RWPE2 (cell line): ENCODE measurements around the gene SUPT20H.

ENCODE experiments used
- ATAC-seq: fragments of 200-7000 bp; cut with Tn5 transposase; 3 replicates; pipeline ENCODE4 v1.9.1; 2021; ENCODE audit warnings: low read depth
- DNase-seq: peaks from one replicate; pipeline ENCODE4 v3.0.0-alpha.2; 2020; ENCODE audit warnings: low spot score
- H3K27ac ChIP-seq: fragments of 450-650 bp; 2 replicates; pipeline ENCODE4 v1.5.1; 2017; ENCODE audit warnings: mild to moderate bottlenecking; ENCODE audit not compliant: poor library complexity, severe bottlenecking
- H3K27me3 ChIP-seq: fragments of 250-450 bp; sonication (Bioruptor Pico); 2 replicates; pipeline ENCODE4 v1.5.1; 2021; ENCODE audit warnings: mild to moderate bottlenecking, moderate library complexity; ENCODE audit not compliant: insufficient read depth, poor library complexity, severe bottlenecking
- H3K36me3 ChIP-seq: fragments of 250-450 bp; sonication (Bioruptor Pico); 2 replicates; pipeline ENCODE4 v1.5.1; 2020; ENCODE audit warnings: low read depth, mild to moderate bottlenecking, moderate library complexity
- H3K4me1 ChIP-seq: fragments of 250-450 bp; sonication (Bioruptor Pico); 2 replicates; pipeline ENCODE4 v1.5.1; 2021; ENCODE audit warnings: mild to moderate bottlenecking, moderate library complexity; ENCODE audit not compliant: insufficient read depth, poor library complexity, severe bottlenecking
- H3K4me3 ChIP-seq: fragments of 250-450 bp; sonication (Bioruptor Pico); 2 replicates; pipeline ENCODE4 v1.5.1; 2021; ENCODE audit warnings: mild to moderate bottlenecking, moderate library complexity; ENCODE audit not compliant: severe bottlenecking
- H3K9me3 ChIP-seq: fragments of 250-450 bp; sonication (Bioruptor Pico); 2 replicates; pipeline ENCODE4 v1.5.1; 2021; ENCODE audit warnings: mild to moderate bottlenecking, moderate library complexity; ENCODE audit not compliant: severe bottlenecking
- TF ChIP-seq, protein P1 (sequence below): fragments of 450-650 bp; IDR thresholded peaks from one replicate; pipeline ENCODE4 v1.5.1; 2017; ENCODE audit warnings: mild to moderate bottlenecking, moderate library complexity; ENCODE audit not compliant: poor library complexity, severe bottlenecking

Gene SUPT20H

DNA sequence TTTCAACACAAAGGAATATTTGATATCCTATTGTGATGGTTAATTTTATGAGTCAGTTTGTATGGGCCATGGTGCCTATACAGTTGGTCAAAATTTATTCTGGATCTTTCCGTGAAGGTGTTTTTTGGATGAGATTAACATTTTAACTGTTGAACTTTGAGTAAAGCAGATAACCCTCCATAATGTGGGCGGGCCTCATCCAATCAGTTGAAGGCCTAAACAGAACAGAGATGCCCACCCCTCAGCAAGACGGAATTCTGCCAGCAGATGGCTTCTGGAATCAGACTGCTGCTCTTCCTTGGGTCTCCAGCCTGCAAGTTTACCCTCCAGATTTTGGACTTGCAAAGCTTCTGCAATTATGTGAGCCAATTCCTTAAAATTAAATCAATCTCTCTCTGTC, 30.0 kb upstream of the SUPT20H start:
- no peak overlapping the region for H3K27ac ChIP-seq
- no peaks in the 10 kb centered on the region for H3K36me3 ChIP-seq
- no peaks in the 10 kb centered on the region for H3K9me3 ChIP-seq
- TF ChIP-seq, protein P1, sequence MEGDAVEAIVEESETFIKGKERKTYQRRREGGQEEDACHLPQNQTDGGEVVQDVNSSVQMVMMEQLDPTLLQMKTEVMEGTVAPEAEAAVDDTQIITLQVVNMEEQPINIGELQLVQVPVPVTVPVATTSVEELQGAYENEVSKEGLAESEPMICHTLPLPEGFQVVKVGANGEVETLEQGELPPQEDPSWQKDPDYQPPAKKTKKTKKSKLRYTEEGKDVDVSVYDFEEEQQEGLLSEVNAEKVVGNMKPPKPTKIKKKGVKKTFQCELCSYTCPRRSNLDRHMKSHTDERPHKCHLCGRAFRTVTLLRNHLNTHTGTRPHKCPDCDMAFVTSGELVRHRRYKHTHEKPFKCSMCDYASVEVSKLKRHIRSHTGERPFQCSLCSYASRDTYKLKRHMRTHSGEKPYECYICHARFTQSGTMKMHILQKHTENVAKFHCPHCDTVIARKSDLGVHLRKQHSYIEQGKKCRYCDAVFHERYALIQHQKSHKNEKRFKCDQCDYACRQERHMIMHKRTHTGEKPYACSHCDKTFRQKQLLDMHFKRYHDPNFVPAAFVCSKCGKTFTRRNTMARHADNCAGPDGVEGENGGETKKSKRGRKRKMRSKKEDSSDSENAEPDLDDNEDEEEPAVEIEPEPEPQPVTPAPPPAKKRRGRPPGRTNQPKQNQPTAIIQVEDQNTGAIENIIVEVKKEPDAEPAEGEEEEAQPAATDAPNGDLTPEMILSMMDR = no peak
- DNase-seq = no peak
- no peak overlapping the region for H3K4me3 ChIP-seq
- no peaks in the 10 kb centered on the region for H3K27me3 ChIP-seq
- ATAC-seq = no peak
- no peaks in the 10 kb centered on the region for H3K4me1 ChIP-seq

DNA sequence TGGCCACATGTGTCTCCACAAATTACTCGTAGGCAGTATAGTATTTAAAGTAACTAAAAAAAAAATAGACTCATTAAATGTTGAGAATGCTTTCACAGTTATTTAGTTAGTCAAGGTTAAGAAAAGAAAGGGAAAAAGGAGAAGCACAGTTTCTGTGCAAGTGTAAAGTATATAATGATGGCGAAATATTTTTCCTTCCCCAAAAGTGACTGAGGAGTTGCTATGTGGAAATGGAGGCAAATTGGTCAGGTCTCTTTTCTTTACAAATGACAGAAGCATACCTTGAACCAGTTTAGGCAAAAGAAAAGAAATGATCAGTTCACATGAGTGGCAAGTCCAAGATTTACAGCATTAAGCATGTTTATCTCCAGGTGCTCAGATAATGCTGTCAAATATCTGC, 28.0 kb upstream of the SUPT20H start:
- H3K9me3 ChIP-seq = no peaks in the 10 kb centered on the region
- H3K27me3 ChIP-seq = no peaks in the 10 kb centered on the region
- ATAC-seq (no peak), DNase-seq (no peak)
- no peak overlapping the region for H3K27ac ChIP-seq
- H3K4me1 ChIP-seq = no peaks in the 10 kb centered on the region
- TF ChIP-seq, protein P1 = no peak
- no peak overlapping the region for H3K4me3 ChIP-seq
- no peaks in the 10 kb centered on the region for H3K36me3 ChIP-seq

DNA sequence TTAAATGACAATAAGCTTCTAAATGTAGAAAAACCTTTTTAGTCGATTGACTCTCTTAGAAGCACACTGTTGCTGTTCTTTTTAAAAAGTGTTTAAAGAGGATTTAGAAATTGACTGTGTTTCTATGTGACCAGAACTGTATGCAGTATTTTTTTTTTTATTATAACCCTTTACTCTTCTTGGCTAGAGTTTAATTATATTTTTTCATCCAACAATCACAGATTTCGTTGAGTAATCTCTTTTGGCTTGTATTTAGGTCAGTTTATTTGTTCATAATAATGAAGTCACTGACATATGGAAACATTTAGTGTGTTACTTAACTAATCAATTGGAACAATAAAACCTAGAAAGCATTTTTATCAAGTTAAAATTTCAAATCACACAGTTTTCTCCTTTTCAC, 26.1 kb upstream of the SUPT20H start:
- Histone ChIP-seq H3K4me1 (no peaks in the 10 kb centered on the region), H3K27ac (no peak overlapping the region), H3K27me3 (no peaks in the 10 kb centered on the region), H3K4me3 (no peak overlapping the region), H3K36me3 (no peaks in the 10 kb centered on the region), H3K9me3 (no peaks in the 10 kb centered on the region)
- ATAC-seq = no peak
- TF ChIP-seq, protein P1 = no peak
- DNase-seq = no peak

DNA sequence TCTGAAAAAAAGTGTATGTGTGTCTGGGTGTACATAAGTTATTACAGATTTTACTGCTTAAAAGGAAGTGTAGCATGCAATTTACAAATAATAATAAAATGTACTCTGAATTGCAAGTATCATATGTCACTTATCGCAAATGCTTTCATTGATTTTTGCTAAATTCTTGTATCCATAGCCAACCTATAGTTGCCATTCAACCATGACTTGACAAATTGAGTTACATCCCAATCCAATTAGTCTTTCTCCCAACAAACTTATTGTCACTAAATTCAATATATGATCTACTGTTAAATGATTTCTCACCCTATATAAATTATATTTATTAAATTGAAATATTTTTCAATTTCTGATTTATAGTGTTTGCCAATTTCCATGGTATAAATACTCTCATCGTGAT, 17.3 kb upstream of the SUPT20H start:
- H3K4me3 ChIP-seq = no peak overlapping the region
- ATAC-seq (no peak), DNase-seq (no peak)
- no peaks in the 10 kb centered on the region for H3K36me3 ChIP-seq
- TF ChIP-seq, protein P1 = no peak
- no peaks in the 10 kb centered on the region for H3K4me1 ChIP-seq
- no peak overlapping the region for H3K27ac ChIP-seq
- no peaks in the 10 kb centered on the region for H3K27me3 ChIP-seq
- no peaks in the 10 kb centered on the region for H3K9me3 ChIP-seq

DNA sequence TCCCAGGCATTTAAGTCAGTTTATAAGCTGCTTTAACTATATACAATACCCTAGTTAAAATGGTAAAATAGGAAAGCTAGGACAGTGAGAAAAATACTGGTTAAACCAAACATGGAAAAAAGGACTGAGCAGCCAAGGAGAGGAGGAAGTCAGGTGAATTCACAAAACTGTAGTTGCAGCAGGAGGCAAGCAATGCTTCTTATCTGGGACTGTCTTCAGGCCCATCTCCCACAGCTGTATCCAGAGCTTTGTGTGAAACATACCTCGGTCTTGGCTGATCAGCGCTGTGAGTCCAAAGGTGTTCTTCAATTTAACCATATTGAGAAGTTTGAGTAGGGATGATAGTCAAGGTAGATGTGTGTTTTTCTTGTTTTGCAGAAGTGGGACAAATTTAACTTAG, 15.7 kb upstream of the SUPT20H start:
- Histone ChIP-seq H3K36me3 (no peaks in the 10 kb centered on the region), H3K4me1 (no peaks in the 10 kb centered on the region), H3K9me3 (no peaks in the 10 kb centered on the region), H3K4me3 (no peak overlapping the region), H3K27ac (no peak overlapping the region), H3K27me3 (no peaks in the 10 kb centered on the region)
- ATAC-seq (no peak), DNase-seq (no peak)
- TF ChIP-seq, protein P1 = no peak
